Smooth muscle cell (in vitro differentiated cells): ENCODE results near the gene HOMER2. TPM values are rescaled to one million over a fixed set of nuclear protein-coding genes. Genes with fewer than 3 reads are reported as not detected.

Experiments used
- DNase-seq: peaks from one replicate; lab custom pipeline; 2025; ENCODE audit not compliant: unreplicated experiment; lab: John Stamatoyannopoulos, UW
- H2AFZ ChIP-seq: fragments of 200-600 bp; sonication (generic); 2 replicates; pipeline ENCODE4 v1.6.0; 2016; ENCODE audit warnings: antibody characterized with exemption, low read depth, mild to moderate bottlenecking
- H3F3A ChIP-seq: fragments of 200-600 bp; sonication (generic); 2 replicates; pipeline ENCODE4 v1.6.0; 2017; ENCODE audit warnings: antibody characterized with exemption, low read depth
- H3K27ac ChIP-seq: fragments of 200-600 bp; sonication (generic); 2 replicates; pipeline ENCODE4 v1.5.1; 2016; ENCODE audit warnings: low read depth, mild to moderate bottlenecking
- H3K27me3 ChIP-seq: fragments of 200-600 bp; sonication (generic); 2 replicates; pipeline ENCODE4 v1.6.1; 2016; ENCODE audit warnings: low read depth, mild to moderate bottlenecking
- H3K36me3 ChIP-seq: fragments of 200-600 bp; sonication (generic); 2 replicates; pipeline ENCODE4 v1.5.1; 2016; ENCODE audit warnings: low read depth
- H3K4me1 ChIP-seq: fragments of 200-600 bp; sonication (generic); 2 replicates; pipeline ENCODE4 v1.5.1; 2016; ENCODE audit warnings: low read depth
- H3K4me2 ChIP-seq: fragments of 200-600 bp; sonication (generic); 2 replicates; pipeline ENCODE4 v1.6.0; 2016; ENCODE audit warnings: mild to moderate bottlenecking
- H3K4me3 ChIP-seq: fragments of 200-600 bp; sonication (generic); 2 replicates; pipeline ENCODE4 v1.5.1; 2016; ENCODE audit warnings: mild to moderate bottlenecking
- H3K79me2 ChIP-seq: fragments of 200-600 bp; sonication (generic); 2 replicates; pipeline ENCODE4 v1.6.0; 2016; ENCODE audit warnings: low read depth, mild to moderate bottlenecking
- H3K9ac ChIP-seq: fragments of 200-600 bp; sonication (generic); 2 replicates; pipeline ENCODE4 v1.6.0; 2016; ENCODE audit warnings: low read depth
- H3K9me3 ChIP-seq: fragments of 200-600 bp; sonication (generic); replicated peaks from 2 replicates; pipeline ENCODE4 v1.5.1; 2016; ENCODE audit warnings: low read depth
- H4K20me1 ChIP-seq: fragments of 200-600 bp; sonication (generic); 2 replicates; pipeline ENCODE4 v1.6.0; 2016; ENCODE audit warnings: low read depth
- WGBS: methylation state at CpG from one replicate; pipeline ENCODE4 v1.1.7; 2016; ENCODE audit warnings: low lambda C conversion rate; 5-methylcytosine and 5-hydroxymethylcytosine counted together
- polyA plus RNA-seq: library from polyadenylated mRNA; unstranded; fragments of >200 nt; fragmentation: Nextera tagmentation; extraction: Ambion mirVana; gene quantifications from 2 replicates; pipeline ENCODE4 v1.2.1, GENCODE V29; 2016
- total RNA-seq: library from RNA; depleted of rRNA; stranded (reverse); fragments of >200 nt; gene quantifications from 2 replicates; pipeline ENCODE4 v1.2.3, GENCODE V29; 2014
- TF ChIP-seq, protein P1 (sequence below): fragments of 200-600 bp; sonication (generic); IDR thresholded peaks from 2 replicates; pipeline ENCODE4 v1.5.1; 2017; ENCODE audit warnings: borderline replicate concordance, mild to moderate bottlenecking, antibody characterized with exemption; ENCODE audit not compliant: insufficient read depth, poor library complexity, severe bottlenecking

Gene HOMER2
- total and polyA plus RNA-seq, 2 experiments from 2014 or later, result 3.1 to 18.8 TPM

DNA sequence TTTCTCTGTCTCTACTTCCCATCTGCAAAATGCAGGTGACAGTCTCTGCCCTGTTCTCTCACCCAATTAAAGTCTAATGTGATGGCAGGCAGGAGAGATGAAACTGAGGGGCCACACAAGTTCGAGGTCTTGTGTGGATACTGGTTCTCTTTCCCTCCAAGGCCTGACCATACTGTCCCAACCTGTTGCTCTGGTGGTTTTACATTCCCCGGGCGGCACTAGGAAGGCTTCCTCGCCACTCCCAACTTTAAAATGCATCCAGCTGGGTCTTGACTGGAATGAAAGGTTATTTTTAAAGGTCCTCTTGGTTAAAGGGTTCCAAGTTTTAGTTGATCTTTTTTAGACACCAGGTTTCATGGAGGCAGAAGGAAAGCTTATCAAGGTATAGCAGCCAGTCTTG lies 105.9 kb downstream of the HOMER2 start:
- H2AFZ ChIP-seq, result no peak overlapping the region
- no peak overlapping the region for H3K9ac ChIP-seq
- TF ChIP-seq, protein P1, sequence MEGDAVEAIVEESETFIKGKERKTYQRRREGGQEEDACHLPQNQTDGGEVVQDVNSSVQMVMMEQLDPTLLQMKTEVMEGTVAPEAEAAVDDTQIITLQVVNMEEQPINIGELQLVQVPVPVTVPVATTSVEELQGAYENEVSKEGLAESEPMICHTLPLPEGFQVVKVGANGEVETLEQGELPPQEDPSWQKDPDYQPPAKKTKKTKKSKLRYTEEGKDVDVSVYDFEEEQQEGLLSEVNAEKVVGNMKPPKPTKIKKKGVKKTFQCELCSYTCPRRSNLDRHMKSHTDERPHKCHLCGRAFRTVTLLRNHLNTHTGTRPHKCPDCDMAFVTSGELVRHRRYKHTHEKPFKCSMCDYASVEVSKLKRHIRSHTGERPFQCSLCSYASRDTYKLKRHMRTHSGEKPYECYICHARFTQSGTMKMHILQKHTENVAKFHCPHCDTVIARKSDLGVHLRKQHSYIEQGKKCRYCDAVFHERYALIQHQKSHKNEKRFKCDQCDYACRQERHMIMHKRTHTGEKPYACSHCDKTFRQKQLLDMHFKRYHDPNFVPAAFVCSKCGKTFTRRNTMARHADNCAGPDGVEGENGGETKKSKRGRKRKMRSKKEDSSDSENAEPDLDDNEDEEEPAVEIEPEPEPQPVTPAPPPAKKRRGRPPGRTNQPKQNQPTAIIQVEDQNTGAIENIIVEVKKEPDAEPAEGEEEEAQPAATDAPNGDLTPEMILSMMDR, result no peak
- no peak for DNase-seq
- no peak overlapping the region for H3K4me2 ChIP-seq
- no peaks in the 10 kb centered on the region for H3K27me3 ChIP-seq
- WGBS, result 78% methylated on average over 4 of the region's 4 CpGs
- H3K9me3 ChIP-seq, result no peaks in the 10 kb centered on the region
- H3K4me3 ChIP-seq, result no peak overlapping the region
- peak overlapping the region; percentile 28 for H3K27ac ChIP-seq
- no peaks in the 10 kb centered on the region for H3K36me3 ChIP-seq
- no peaks in the 10 kb centered on the region for H4K20me1 ChIP-seq
- no peaks in the 10 kb centered on the region for H3F3A ChIP-seq
- H3K4me1 ChIP-seq, result peaks cover 7% of the 10 kb centered on the region
- no peaks in the 10 kb centered on the region for H3K79me2 ChIP-seq

GRCh38 chr15:82845686-82846085 lies 106.8 kb downstream of the HOMER2 start:
- Histone ChIP-seq H3K27ac (no peak overlapping the region), H3K9ac (no peak overlapping the region), H3K36me3 (no peaks in the 10 kb centered on the region), H3K27me3 (no peaks in the 10 kb centered on the region), H3K79me2 (no peaks in the 10 kb centered on the region), H3F3A (no peaks in the 10 kb centered on the region), H3K4me3 (no peak overlapping the region), H3K4me1 (peaks cover 7% of the 10 kb centered on the region), H4K20me1 (no peaks in the 10 kb centered on the region), H3K9me3 (no peaks in the 10 kb centered on the region), H2AFZ (no peak overlapping the region), H3K4me2 (no peak overlapping the region)
- TF ChIP-seq, protein P1, result no peak
- no peak for DNase-seq
- 80% methylated on average over 7 of the region's 7 CpGs for WGBS

DNA sequence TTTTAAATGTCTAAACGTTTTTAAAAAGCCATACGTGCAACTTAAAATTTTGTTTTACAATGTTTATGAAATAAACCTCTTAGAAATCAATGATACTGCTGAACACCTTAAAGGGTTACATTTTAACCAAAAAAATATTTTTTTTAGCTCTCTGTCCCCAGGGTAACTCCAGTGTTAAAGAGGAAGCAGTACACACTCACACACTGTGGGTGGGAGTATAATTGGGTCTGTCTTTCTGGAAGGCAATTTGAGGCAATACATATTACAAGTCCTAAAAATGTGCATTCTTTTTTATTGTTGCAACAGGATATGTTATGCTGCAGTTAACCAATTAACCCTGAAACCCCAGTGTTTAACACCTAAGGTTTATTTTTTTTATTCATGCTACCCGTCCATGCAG lies 109.0 kb downstream of the HOMER2 start:
- DNase-seq, result no peak
- no peaks in the 10 kb centered on the region for H3K36me3 ChIP-seq
- no peak overlapping the region for H3K4me3 ChIP-seq
- no peaks in the 10 kb centered on the region for H3K27me3 ChIP-seq
- TF ChIP-seq, protein P1, result no peak
- H4K20me1 ChIP-seq, result no peaks in the 10 kb centered on the region
- no peaks in the 10 kb centered on the region for H3K9me3 ChIP-seq
- H3K79me2 ChIP-seq, result no peaks in the 10 kb centered on the region
- no peak overlapping the region for H3K9ac ChIP-seq
- H3K4me1 ChIP-seq, result no peaks in the 10 kb centered on the region
- no peak overlapping the region for H3K27ac ChIP-seq
- no peak overlapping the region for H2AFZ ChIP-seq
- no peak overlapping the region for H3K4me2 ChIP-seq
- WGBS, result 92% methylated on average over 3 of the region's 3 CpGs
- no peaks in the 10 kb centered on the region for H3F3A ChIP-seq

GRCh38 chr15:82840166-82840565 lies 112.4 kb downstream of the HOMER2 start:
- H3K9ac ChIP-seq, result no peak overlapping the region
- H3K27ac ChIP-seq, result no peak overlapping the region
- no peaks in the 10 kb centered on the region for H4K20me1 ChIP-seq
- H3K4me3 ChIP-seq, result no peak overlapping the region
- no peaks in the 10 kb centered on the region for H3F3A ChIP-seq
- no peaks in the 10 kb centered on the region for H3K4me1 ChIP-seq
- WGBS, result 95% methylated on average over 4 of the region's 4 CpGs
- H3K79me2 ChIP-seq, result no peaks in the 10 kb centered on the region
- TF ChIP-seq, protein P1, result no peak
- H3K9me3 ChIP-seq, result no peaks in the 10 kb centered on the region
- H3K36me3 ChIP-seq, result no peaks in the 10 kb centered on the region
- no peak overlapping the region for H2AFZ ChIP-seq
- DNase-seq, result no peak
- no peaks in the 10 kb centered on the region for H3K27me3 ChIP-seq
- H3K4me2 ChIP-seq, result no peak overlapping the region
